ENCODE measurements around the gene CECR2. TPM values are rescaled to one million over a fixed set of nuclear protein-coding genes. Genes with fewer than 3 reads are reported as not detected.

CECR2 gene
- total RNA-seq, 1 experiment from 2014 or later: 3.6 TPM

- intact Hi-C loops (cut with micrococcal nuclease; ENCODE audit: unreplicated experiment) (no loop called here), in situ Hi-C loops (cut with HindIII; ENCODE audit: low pct_unique_long_range_greater_than_20kb, low sequenced_read_pairs) (no loop called here)
- no peak overlapping the region for H3K27ac ChIP-seq (ENCODE audit: low read length)
- peaks cover 10% of the 10 kb centered on the region for H3K4me1 ChIP-seq (ENCODE audit: control insufficient read depth, insufficient read depth, low read length)
- no peaks in the 10 kb centered on the region for H3K36me3 ChIP-seq (ENCODE audit: control insufficient read depth, insufficient read depth, low read length)
- DNase-seq (ENCODE audit: low read depth, low spot score) (no peak), ATAC-seq (no peak)
- TF ChIP-seq REST (IDR thresholded peaks at IDR 0.05; ENCODE audit: insufficient read depth in 1 of 2, low read depth in 2 of 2, low read length in 1 of 2) (no peak), POLR2AphosphoS5 (IDR thresholded peaks at IDR 0.05; ENCODE audit: low read depth, low read length) (no peak), TCF7L2 (IDR thresholded peaks at IDR 0.05; ENCODE audit: low read depth, low read length) (no peak), CTCF (IDR thresholded peaks at IDR 0.05) (no peak), SIN3A (IDR thresholded peaks at IDR 0.05; ENCODE audit: borderline replicate concordance, insufficient read depth, low read depth, low read length) (no peak)
- ChIA-PET CTCF (interaction anchor here (0.6 to 1.1 kb wide), 5 partner anchors 8 to 155 kb away, joined by 3 to 10 read pairs (median 3); no protein-coding TSS in a partner anchor), POLR2A (no interaction called here)
- H3K27me3 ChIP-seq (ENCODE audit: control insufficient read depth, insufficient read depth, low read length): no peaks in the 10 kb centered on the region
- no TSS peak for BruUV-seq (replicated peaks)
- H3K9me3 ChIP-seq (ENCODE audit: control insufficient read depth, insufficient read depth, low read depth, low read length): no peaks in the 10 kb centered on the region
- no peak overlapping the region for H3K4me3 ChIP-seq (ENCODE audit: low read depth in 2 of 2, low read length in 2 of 2)
These were observed 189.9 kb downstream of the CECR2 start for GRCh38 chr22:17559188-17559587.

GRCh38 chr22:17562906-17563870 lies 193.9 kb downstream of the CECR2 start, which contains the start of gene SLC25A18:
Gene SLC25A18 (plus strand): TSS chr22:17563498. CDS start chr22:17579945, 16,447 bp downstream.
- Histone ChIP-seq H3K4me3 (ENCODE audit: low read depth in 2 of 2, low read length in 2 of 2) (no peak within 1 kb of the TSS), H3K4me1 (ENCODE audit: control insufficient read depth, insufficient read depth, low read length) (peaks cover 10% of the 10 kb centered on the region), H3K27me3 (ENCODE audit: control insufficient read depth, insufficient read depth, low read length) (no peaks in the 10 kb centered on the region), H3K36me3 (ENCODE audit: control insufficient read depth, insufficient read depth, low read length) (no peaks in the 10 kb centered on the region), H3K9me3 (ENCODE audit: control insufficient read depth, insufficient read depth, low read depth, low read length) (no peaks in the 10 kb centered on the region), H3K27ac (ENCODE audit: low read length) (peak within 1 kb of the TSS; percentile 48; the same call in 1 of the 2 replicates)
- ChIA-PET POLR2A (no interaction called here), CTCF (no interaction called here)
- DNase-seq (ENCODE audit: low read depth, low spot score) (no peak), ATAC-seq (peak; percentile 64)
- TF ChIP-seq REST (IDR thresholded peaks at IDR 0.05; ENCODE audit: insufficient read depth in 1 of 2, low read depth in 2 of 2, low read length in 1 of 2) (no peak), POLR2AphosphoS5 (IDR thresholded peaks at IDR 0.05; ENCODE audit: low read depth, low read length) (no peak), SIN3A (IDR thresholded peaks at IDR 0.05; ENCODE audit: borderline replicate concordance, insufficient read depth, low read depth, low read length) (no peak), TCF7L2 (IDR thresholded peaks at IDR 0.05; ENCODE audit: low read depth, low read length) (no peak), CTCF (IDR thresholded peaks at IDR 0.05) (no peak)
- intact Hi-C loops (cut with micrococcal nuclease; ENCODE audit: unreplicated experiment): no loop called here
- in situ Hi-C loops (cut with HindIII; ENCODE audit: low pct_unique_long_range_greater_than_20kb, low sequenced_read_pairs): no loop called here
- BruUV-seq (replicated peaks): no TSS peak
